Left lobe of liver (tissue), 2 donors: Measurements from ENCODE around the gene PROC. TPM values are rescaled to one million over a fixed set of nuclear protein-coding genes. Genes with fewer than 3 reads are reported as not detected.

Experiments used
- ATAC-seq: fragments of 200-7000 bp; cut with Tn5 transposase; one replicate; pipeline ENCODE4 v1.9.1; 2020; ENCODE audit warnings: mild to moderate bottlenecking, moderate library complexity
- DNase-seq: peaks from one replicate; pipeline ENCODE4 v3.0.0-alpha.2; 2020; ENCODE audit warnings: low spot score
- total RNA-seq: library from RNA; stranded (reverse); gene quantifications from one replicate; pipeline ENCODE4 v1.2.1, GENCODE V29; 2021
- donor health status: DM: no; HTN: no; CAD: no; lungs with moderate emphysema.
- donor health status: DM: no; HTN: yes; CAD: no.

Gene PROC
- total RNA-seq = 479 TPM

DNA sequence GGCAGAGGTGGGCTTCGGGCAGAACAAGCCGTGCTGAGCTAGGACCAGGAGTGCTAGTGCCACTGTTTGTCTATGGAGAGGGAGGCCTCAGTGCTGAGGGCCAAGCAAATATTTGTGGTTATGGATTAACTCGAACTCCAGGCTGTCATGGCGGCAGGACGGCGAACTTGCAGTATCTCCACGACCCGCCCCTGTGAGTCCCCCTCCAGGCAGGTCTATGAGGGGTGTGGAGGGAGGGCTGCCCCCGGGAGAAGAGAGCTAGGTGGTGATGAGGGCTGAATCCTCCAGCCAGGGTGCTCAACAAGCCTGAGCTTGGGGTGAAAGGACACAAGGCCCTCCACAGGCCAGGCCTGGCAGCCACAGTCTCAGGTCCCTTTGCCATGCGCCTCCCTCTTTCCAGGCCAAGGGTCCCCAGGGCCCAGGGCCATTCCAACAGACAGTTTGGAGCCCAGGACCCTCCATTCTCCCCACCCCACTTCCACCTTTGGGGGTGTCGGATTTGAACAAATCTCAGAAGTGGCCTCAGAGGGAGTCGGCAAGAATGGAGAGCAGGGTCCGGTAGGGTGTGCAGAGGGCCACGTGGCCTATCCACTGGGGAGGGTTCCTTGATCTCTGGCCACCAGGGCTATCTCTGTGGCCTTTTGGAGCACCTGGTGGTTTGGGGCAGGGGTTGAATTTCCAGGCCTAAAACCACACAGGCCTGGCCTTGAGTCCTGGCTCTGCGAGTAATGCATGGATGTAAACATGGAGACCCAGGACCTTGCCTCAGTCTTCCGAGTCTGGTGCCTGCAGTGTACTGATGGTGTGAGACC lies at the start of gene PROC:
Gene PROC, plus strand, starts transcription at position 128 of the 812 bp plus-strand sequence. CDS start 1,516 bp downstream, outside the sequence.
- peak; percentile 55 for ATAC-seq
- DNase-seq = peak; percentile 91

DNA sequence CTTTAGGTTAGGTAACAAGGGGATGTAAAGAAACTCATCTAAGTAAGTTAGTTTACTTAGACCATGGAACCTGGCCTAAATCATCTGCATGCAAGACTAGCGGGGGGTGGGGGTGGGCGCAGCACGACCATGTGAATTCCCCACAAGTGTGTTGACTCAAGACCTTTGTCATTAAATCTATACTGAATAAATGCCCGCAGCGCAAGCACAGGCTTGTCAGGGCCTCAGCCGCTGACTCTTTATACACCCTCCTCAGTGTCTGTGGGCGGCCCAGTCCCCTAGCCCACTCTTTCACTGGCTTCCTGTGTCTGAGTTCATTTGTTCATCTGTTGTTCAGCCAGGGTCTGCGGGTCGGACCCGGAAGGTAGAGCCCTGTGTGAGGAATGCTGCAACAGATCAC lies 48.2 kb upstream of the PROC start:
- ATAC-seq (no peak), DNase-seq (no peak)

DNA sequence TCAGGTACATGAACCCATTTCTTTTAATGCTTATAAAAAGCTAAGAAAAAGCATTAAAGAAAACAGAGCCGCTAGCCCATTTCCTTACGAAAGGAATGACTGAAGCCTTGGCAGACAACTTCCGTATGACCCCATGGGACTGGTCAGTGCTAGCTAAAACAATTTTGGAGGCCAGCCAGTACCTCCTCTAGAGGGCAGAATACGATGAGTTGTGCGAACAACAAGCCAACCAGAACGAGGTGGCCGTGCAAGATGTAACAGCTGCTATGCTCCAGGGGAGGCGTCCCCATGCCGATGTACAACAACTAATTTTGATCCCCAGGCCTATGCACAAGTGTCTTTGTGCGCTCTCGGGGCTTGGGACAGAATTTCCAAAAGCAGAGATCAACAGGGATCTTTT lies 47.2 kb upstream of the PROC start:
- DNase-seq (no peak), ATAC-seq (no peak)

DNA sequence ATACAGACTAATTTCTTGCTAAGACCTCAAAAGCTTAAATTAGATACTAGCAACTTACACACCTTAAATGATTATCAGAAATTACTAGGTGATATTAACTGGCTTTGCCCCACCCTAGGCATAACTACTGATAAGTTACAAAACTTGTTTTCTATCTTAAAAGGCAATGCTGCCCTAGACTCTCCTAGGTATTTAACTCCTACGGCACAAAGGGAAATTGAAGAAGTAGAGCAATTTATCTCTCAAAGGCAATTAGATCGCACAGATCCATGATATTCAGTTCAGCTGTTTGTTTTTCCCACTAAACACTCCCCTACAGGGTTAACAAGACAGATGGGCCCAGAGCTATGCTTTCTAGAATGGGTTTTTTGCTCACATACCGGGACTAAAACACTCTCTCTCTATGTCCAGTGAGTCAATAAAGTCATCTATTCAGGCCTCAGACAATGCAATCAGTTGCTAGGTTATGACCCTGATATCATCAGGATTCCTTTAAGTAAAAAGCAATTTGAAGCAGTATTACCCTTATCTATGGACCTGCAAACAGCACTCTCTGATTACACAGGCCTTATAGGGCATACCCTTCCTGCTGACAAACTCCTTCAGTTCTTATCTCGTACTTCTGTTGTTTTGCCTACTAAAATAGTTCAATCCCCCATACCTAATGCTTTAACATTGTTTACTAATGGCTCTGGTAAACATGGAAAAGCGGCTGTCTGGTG lies 44.7 kb upstream of the PROC start:
- ATAC-seq (no peak), DNase-seq (no peak)

DNA sequence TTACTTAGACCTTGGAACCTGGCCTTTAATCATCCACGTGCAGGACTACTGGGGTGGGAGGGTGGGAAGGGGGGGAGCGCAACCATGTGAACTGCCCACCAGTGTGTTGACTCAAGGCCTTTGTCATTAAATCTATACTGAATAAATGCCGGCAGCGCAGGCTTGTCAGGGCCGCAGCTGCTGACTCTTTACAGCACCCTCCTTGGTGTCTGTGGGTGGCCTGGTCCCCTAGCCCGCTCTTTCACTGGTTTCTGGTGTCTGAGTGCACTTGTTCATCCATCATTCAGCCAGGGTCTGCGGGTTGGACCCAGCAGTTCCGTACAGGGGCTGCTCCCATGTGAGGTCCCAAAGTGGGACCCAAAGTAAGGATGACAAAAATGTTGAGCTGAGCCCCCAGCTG lies 42.0 kb upstream of the PROC start:
- no peak for ATAC-seq
- no peak for DNase-seq

DNA sequence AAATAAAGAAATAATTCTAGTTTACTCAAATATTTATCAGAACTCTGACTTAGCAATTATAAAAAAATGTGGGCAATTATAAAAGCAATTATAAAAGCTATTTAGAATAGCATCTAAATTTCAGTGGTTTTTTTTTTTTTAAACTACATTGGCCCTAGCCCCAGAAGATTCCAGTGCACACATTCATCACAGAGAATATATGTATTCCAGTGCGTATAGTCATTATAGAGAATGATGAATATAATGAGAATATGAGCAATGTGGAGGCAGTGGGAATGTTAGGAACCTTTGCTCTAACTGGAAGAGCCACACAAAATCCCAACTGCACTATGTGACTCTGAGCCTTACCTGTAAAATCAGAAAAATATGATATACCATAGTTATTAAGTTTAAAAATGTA lies 41.0 kb upstream of the PROC start:
- ATAC-seq = no peak
- DNase-seq = no peak

DNA sequence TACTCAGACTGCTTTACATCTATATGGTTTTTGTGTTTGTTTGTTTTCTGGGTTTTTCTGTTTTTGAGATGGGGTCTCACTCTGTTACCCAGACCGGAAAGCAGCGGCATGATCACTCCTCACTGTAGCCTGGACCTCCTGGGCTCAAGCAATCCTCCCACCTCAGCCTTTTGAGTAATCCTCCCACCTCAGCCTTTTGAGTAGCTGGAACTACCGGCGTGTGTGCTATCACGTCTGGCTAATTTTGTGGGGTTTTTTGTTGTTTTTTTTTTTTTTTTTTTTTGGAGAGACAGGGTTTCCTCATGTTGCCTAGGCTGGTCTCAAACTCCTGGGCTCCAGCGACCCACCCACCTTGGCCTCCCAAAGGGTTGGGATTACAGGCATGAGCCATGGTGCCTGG lies 39.5 kb upstream of the PROC start:
- DNase-seq = no peak

DNA sequence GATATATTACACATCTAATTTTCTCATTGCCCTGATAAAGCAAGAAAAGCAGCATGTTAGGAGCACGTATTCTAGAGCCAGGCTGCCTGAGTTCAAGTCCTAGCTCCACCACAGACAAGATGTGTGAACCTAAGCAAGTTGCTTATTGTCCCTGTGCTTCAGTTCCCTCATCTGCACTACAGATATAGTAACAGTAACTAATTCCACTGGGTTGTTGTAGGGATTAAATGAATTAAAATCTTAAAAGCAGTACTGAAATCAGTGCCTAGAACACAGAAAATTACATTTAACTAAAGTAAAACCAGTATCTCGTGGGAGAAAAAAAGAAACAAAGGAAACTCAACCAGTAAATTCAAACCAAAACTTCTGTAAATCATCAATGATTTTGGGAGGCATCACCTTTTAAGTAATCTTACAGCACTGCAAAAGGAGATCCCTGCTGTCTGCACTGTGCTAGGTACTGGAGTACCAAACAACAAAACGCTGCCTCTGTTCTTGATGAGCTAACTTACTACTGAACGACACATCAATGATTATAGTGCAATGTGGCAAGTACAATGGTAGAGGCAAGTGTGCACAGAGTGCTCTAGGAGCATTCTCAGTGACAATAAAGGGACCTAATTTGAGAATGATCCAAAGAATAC lies 38.4 kb upstream of the PROC start:
- ATAC-seq (no peak), DNase-seq (no peak)

More for the DNA sequence above, 39.5 kb upstream of the PROC start:
- ATAC-seq = no peak

DNA sequence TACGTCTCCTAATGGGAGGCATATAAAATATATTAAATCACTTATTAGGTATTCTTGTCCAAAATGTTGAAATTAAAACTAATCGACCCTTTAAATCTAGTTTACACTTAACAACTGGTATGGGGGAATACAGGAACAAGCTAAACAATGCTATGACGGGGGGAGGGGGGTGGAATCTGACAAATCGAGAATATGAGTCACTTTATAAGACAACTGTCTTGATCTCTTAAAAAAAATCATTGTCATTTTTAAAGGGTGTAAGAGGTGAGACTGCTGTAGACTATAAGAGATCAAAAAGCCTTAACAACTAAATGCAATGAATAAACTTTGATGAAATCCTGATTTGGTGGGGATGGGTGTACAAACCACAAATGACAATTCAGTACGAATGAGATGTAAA lies 36.5 kb upstream of the PROC start:
- no peak for DNase-seq
- no peak for ATAC-seq

DNA sequence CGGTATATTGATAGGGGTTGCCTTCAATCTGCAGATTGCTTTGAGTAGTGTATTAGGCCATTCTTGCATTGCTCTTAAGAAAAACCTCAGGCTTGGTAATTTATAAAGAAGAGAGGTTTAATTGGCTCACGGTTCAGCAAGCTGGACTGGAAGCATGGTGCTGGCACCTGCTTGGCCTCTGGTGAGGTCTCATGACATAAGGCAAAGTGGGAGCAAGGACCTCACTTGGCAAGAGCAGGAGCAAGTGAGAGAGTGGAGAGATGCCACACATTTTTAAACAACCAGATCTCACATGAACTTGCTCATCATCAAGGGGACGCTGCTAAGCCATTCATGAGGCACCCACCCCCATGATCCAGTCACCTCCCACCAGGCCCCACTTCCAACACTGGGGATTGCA lies 35.4 kb upstream of the PROC start:
- ATAC-seq (peak; percentile 25), DNase-seq (peak; percentile 75)

DNA sequence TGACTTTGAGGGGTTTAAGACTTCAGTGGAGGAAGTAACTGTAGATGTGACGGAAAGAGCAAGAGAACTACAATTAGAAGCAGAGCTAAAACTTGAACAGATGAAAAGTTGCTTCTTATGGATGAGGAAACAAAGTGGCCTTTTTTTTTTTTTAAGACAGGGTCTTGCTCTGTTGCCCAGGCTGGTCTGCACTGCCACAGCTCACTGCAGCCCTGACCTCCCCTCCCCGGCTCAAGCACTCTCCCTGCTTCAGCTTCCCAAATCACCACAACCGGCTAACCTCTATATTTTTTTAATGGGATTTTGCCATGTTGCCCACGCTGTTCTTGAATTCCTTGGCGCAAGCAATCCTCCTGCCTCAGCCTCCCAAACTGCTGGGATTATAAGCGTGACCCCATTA lies 33.7 kb upstream of the PROC start:
- no peak for DNase-seq
- ATAC-seq = no peak

DNA sequence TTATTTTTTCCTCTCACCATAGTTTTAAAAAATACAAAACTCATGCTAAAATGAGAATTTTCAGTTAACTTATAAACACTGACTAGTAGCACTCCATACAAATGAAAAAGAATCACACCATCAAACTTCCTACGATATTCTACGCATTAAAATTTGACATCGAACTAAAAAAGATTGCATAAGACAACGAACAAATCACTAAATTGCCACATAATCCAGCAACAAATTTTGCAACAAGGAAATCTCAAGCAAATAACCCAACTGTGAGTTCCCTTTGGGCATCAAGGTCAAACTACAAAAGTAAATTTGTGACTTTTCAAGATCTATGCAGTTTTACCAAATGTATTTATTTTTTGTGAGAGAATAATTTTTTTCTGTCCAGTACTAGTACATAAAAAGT lies 32.0 kb upstream of the PROC start:
- no peak for ATAC-seq
- DNase-seq = no peak

DNA sequence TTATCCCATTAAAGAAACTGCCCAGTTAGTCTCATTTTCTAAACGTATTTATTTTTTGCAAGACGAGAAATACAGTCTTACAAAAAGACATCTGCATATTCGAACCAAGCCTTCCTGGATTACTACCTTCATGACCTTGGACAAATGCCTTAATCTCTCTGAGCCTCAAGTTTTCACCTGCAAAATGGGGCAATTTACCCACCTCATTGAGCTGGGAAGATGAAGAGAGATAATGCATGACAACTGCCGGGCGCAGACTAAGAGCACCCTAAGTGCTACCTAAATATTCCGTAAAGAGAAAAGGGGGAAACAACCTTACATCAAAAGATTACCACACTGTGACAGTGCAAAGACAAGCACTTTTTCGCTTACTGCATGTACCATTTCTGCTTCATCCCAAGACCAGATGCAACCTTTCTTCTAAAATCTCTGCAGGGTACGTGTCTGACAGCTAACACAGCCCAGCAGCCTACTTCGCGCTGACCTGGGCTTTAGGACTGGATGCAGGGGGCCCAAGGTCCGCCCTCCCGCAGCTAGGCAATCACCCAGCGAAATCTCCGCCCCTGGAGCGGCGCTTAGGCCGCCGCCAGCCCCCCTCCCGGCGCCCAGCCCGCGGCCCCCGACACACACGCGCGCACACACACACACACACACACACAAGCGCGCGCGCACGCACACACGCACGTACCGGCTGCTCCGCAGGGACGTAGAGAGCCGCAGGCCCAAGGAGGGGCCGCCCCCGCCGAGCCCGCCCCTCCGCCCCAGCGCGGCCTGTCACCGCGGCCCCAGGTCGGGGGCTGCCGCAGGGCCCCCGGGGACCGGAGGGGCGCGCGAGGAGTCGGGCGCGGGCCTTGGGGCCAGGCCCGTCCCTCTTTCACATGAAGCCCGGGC lies 31.2 kb upstream of the PROC start:
- peak; percentile 91 for DNase-seq
- ATAC-seq = peak; percentile 84

DNA sequence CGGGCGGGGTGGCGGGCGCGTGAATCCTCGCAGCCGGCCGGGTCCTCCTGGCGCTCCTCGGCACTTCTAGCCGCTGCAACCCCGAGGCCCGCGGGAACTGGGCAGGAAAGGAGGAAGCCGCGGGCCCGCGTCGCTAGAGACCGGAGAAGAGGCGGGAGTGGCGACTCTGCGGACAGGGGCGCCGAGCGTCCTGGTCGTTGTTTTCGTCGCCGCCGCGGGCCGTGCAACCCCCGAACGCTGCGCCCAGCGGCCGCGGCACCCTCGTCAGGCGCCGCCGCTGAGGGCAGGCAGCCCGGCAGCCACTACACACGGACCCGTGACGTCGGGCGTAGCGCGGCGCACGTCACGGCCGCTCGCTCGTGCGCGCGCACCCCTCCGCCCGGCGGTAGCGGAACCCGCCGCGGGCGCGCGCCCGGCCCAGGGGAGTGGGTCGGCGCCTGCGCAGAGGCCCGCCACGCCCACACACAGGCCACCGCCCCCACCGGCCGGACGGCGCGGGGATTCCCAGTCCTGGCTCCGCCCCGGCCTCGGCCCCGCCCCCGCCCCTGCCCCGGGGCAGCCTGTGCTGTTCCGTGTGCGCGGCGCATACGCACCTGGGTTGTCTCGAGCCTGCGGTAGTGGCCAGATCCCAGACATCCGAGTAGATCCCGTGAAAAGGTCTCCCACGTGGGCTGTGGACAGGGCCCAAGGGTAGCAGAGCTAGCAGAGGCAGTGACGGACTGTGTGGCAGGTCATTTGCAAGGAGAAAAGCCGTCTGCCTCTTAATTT lies 30.4 kb upstream of the PROC start, which contains the start of gene MAP3K2:
Gene MAP3K2, minus strand, starts transcription at position 321 of the 768 bp plus-strand sequence. CDS start 44,846 bp downstream, outside the sequence.
- peak; percentile 78 for ATAC-seq
- peak; percentile 96 for DNase-seq

DNA sequence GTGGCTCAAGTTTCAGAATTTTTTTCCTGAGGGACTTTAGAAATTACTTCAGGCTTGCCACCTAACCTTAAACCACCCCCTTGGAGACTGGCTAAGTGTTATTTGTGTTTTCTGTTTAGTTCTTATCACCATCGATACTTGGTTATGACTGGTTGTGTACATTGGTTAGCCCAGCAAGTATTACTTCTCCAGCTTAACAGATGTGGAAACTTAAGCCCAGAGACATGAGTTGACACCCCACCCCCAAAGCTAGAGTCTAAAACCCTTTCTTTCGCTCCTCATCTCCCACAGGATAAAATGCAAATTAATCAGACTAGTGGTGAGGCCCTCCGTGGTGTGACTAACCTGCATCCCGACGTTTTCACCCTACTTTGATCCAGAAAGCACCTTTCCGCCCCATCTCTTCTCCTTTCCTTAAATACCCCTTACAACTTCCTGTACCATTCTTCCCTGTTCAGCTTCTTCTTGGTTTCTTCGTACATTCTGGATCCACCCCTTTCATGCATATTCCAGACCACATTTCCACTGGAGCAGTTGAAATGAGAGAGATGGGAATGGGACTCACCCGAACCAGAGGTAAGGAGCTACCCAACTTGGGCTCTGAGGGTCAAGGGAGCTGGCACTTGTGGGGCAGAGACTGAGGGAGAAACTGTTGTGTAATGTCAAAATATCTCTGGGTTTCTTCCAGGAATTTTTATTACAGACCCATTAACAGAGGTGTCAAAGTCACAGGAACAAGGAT lies 29.6 kb upstream of the PROC start:
- no peak for DNase-seq

DNA sequence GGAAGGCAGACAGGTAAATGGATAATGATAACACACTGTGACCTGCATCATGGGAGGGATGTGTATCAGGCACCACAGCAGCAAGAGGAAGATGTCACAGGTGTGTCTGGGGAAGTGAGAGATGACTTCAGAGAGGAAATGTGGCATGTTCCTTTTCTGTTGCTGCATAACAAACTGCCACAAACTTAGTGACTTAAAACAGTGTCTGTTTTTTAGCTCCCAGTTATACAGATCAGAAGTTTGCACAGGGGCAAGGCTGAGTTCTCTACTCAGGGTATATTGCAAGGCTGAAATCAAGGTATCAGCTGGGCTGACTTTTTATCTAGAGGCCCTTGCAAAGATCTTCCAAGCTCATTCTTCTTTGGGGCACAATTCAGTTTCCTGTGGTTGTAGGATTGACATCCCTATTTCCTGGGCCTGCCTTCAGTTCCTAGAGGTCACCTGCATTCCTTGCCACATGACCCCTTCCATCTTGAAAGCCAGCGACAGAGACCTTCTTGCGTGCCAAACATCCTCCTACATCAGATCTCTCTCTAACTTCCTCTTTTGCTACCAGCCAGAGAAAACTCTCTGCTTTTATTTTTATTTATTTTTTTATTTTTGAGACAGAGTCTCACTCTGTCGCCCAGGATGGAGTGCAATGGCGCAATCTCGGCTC lies 28.3 kb upstream of the PROC start:
- ATAC-seq = no peak
- no peak for DNase-seq

More for the DNA sequence above, 29.6 kb upstream of the PROC start:
- no peak for ATAC-seq

DNA sequence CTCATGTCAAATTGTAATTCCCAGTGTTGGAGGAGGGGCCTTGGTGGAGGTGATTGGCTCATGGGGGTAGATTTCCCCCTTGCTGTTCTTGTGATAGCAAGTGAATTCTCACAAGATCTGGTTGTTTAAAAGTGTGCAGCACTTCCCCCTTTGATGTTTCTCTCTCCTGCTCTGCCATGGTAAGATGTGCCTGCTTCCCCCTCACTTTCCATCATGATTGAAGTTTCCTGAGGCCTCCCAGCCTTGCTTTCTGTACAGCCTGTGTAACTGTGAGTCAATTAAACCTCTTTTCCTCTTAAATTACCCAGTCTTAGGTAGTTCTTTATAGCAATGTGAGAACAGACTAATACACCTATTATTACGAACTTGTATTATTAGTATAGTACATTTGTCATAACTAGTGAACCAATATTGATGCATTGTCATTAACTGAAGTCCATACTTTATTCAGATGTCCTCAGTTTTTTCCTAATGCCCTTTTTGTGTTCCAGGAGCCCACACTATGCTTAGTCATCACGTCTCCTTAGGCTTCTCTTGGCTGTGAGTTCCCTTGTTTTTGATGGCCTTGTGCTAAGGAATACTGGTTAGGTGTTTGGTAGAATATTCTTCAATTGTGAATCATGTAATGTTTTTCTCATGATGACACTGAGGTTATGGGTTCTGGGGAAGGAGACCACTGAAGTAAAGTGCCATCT lies 25.9 kb upstream of the PROC start:
- no peak for DNase-seq
- ATAC-seq = no peak
